ENCODE results near the gene FKBP6.
"Not testable (repeated sequence)": the region's sequence is repeated elsewhere in the genome, so short reads cannot be mapped to it uniquely, and the experiment has no call there.

DNA sequence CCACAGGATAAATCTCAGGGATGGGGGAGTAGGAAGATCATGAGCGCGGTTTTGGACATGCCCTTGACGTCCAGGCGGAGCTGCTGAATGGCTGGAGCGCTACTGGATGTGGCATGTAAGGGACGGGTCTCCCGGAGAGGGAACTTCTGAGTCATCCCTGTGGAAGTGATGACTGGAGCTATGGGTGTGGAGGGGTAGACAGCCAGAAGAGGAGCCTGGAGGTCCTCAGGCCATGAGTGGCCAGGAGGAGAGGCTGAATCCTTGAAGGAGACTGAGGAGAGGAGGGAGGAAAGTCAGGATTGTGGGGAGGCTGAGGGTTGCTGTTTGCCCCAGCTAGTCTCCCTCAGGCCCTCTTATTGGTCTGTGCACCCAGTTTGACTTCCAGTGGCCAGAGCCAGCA, 16.5 kb upstream of the FKBP6 start:
- TF ChIP-seq, protein P1, sequence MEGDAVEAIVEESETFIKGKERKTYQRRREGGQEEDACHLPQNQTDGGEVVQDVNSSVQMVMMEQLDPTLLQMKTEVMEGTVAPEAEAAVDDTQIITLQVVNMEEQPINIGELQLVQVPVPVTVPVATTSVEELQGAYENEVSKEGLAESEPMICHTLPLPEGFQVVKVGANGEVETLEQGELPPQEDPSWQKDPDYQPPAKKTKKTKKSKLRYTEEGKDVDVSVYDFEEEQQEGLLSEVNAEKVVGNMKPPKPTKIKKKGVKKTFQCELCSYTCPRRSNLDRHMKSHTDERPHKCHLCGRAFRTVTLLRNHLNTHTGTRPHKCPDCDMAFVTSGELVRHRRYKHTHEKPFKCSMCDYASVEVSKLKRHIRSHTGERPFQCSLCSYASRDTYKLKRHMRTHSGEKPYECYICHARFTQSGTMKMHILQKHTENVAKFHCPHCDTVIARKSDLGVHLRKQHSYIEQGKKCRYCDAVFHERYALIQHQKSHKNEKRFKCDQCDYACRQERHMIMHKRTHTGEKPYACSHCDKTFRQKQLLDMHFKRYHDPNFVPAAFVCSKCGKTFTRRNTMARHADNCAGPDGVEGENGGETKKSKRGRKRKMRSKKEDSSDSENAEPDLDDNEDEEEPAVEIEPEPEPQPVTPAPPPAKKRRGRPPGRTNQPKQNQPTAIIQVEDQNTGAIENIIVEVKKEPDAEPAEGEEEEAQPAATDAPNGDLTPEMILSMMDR (IDR thresholded peaks at IDR 0.05), result not testable (repeated sequence)
- not testable (repeated sequence) for TF ChIP-seq POLR2A (IDR thresholded peaks at IDR 0.05); POLR2AphosphoS5 (IDR thresholded peaks at IDR 0.05; ENCODE audit: insufficient read depth in 1 of 2, low read depth in 1 of 2)
